Uterus (tissue), 2 donors: ENCODE measurements around the gene CHCHD10.

Experiments
- CTCF ChIP-seq, 4 experiments: fragments of 200-600 bp in 2 of 4; fragments of 450-650 bp in 2 of 4; sonication (generic) in 2 of 4; IDR thresholded peaks; one replicate each; pipeline ENCODE4 v1.5.1; 2016 to 2019; ENCODE audit warnings: antibody characterized with exemption in 4 of 4, mild to moderate bottlenecking in 2 of 4, moderate library complexity in 1 of 4
- POLR2A ChIP-seq, 2 donors: fragments of 450-650 bp; IDR thresholded peaks; one replicate each; pipeline ENCODE4 v1.6.1; 2016; ENCODE audit warnings: antibody characterized with exemption in 2 of 2, mild to moderate bottlenecking in 1 of 2, moderate library complexity in 1 of 2

GRCh38 chr22:23753385-23753784 is 14.4 kb downstream of the CHCHD10 start:
- TF ChIP-seq CTCF (IDR thresholded peaks at IDR 0.05), result no peak
- TF ChIP-seq POLR2A (IDR thresholded peaks at IDR 0.05), result no peak
